Caco-2 (cell line): ENCODE data around the gene PPARD. TPM values are rescaled to one million over a fixed set of nuclear protein-coding genes. Genes with fewer than 3 reads are reported as not detected.

ENCODE experiments used
- BruUV-seq: library from RNA; stranded (reverse); fragments of 400-500 nt; replicated peaks from 2 replicates; lab custom pipeline; 2021; lab: Mats Ljungman, UMichigan
- CTCF ChIA-PET: fragments of 300-600 bp; sonication (Branson Sonifier 250); formaldehyde crosslinking; loops from one replicate; lab custom pipeline; 2022; ENCODE audit warnings: antibody characterized with exemption; lab: Charles Lee
- POLR2A ChIA-PET: fragments of 300-600 bp; sonication (Branson Sonifier 250); formaldehyde crosslinking; loops from one replicate; lab custom pipeline; 2022; ENCODE audit warnings: antibody characterized with exemption; lab: Charles Lee
- DNase-seq, 2 experiments: peaks; one replicate each; pipeline versions ENCODE4 v3.0.0 to v3.0.0-alpha.2; 2020 to 2022
- H3K27me3 ChIP-seq: replicated peaks from 2 replicates; pipeline ENCODE4 v1.6.0; 2011; ENCODE audit warnings: low read length; ENCODE audit not compliant: control insufficient read depth, insufficient read depth
- H3K36me3 ChIP-seq: 2 replicates; pipeline ENCODE4 v1.5.1; 2011; ENCODE audit warnings: low read length; ENCODE audit not compliant: control insufficient read depth, insufficient read depth
- H3K4me1 ChIP-seq: fragments of 250-450 bp; sonication (Bioruptor Pico); 2 replicates; pipeline ENCODE4 v1.5.1; 2020; ENCODE audit warnings: mild to moderate bottlenecking
- H3K4me3 ChIP-seq: 2 replicates; pipeline ENCODE4 v1.5.1; 2011; ENCODE audit warnings: low read depth, mild to moderate bottlenecking, control low read depth, low read length
- H3K9me3 ChIP-seq: fragments of 250-450 bp; sonication (Bioruptor Pico); 2 replicates; pipeline ENCODE4 v1.5.1; 2020; ENCODE audit warnings: mild to moderate bottlenecking, moderate library complexity
- H3K27ac Mint-ChIP-seq: one replicate; pipeline ENCODE4 v1.8.0; 2022; ENCODE audit warnings: mixed read lengths; ENCODE audit not compliant: unreplicated experiment
- H3K27me3 Mint-ChIP-seq: one replicate; pipeline ENCODE4 v1.8.0; 2022; ENCODE audit warnings: mixed read lengths; ENCODE audit not compliant: insufficient read depth, unreplicated experiment
- H3K36me3 Mint-ChIP-seq: one replicate; pipeline ENCODE4 v1.8.0; 2022; ENCODE audit warnings: mild to moderate bottlenecking, mixed read lengths; ENCODE audit not compliant: insufficient read depth, unreplicated experiment
- H3K4me1 Mint-ChIP-seq: one replicate; pipeline ENCODE4 v1.8.0; 2022; ENCODE audit warnings: low read depth, mixed read lengths; ENCODE audit not compliant: unreplicated experiment
- H3K4me3 Mint-ChIP-seq: one replicate; pipeline ENCODE4 v1.8.0; 2022; ENCODE audit warnings: mild to moderate bottlenecking, moderate library complexity, mixed read lengths; ENCODE audit not compliant: unreplicated experiment
- H3K9me3 Mint-ChIP-seq: one replicate; pipeline ENCODE4 v1.8.0; 2022; ENCODE audit warnings: mixed read lengths; ENCODE audit not compliant: unreplicated experiment
- intact Hi-C: fragments of 100-400 bp; cut with micrococcal nuclease; formaldehyde crosslinking; loops from one replicate; pipeline ENCODE4 v1.10.0; 2022; ENCODE audit not compliant: unreplicated experiment
- total RNA-seq: library from RNA; stranded (reverse); gene quantifications from 2 replicates; pipeline ENCODE4 v1.2.3, GENCODE V29; 2022
- TF ChIP-seq, protein P1 (sequence below), 2 experiments: fragments of 200-600 bp in 1 of 2; IDR thresholded peaks; 1 replicate in 1 of 2; 2 replicates in 1 of 2; pipeline versions ENCODE4 v1.5.1 to v1.8.0; 2011 to 2022; ENCODE audit warnings: antibody characterized with exemption in 1 of 2, control low read depth in 1 of 2, inconsistent platforms in 1 of 2, low read depth in 1 of 2, low read length in 1 of 2, mild to moderate bottlenecking in 1 of 2, moderate library complexity in 1 of 2; ENCODE audit not compliant: insufficient read depth in 1 of 2, severe bottlenecking in 1 of 2, unreplicated experiment in 1 of 2

The PPARD gene
- total RNA-seq, 1 experiment from 2014 or later, result 11.3 TPM

- H3K27me3 ChIP-seq, result no peaks in the 10 kb centered on the region
- Mint-ChIP-seq H3K27ac (no peak overlapping the region), H3K27me3 (no peaks in the 10 kb centered on the region), H3K4me3 (no peak overlapping the region), H3K9me3 (no peaks in the 10 kb centered on the region), H3K36me3 (peaks cover 14% of the 10 kb centered on the region), H3K4me1 (peaks cover 16% of the 10 kb centered on the region)
- ChIA-PET POLR2A (interaction anchor here (0.5 to 0.7 kb wide), 3 partner anchors 8 to 448 kb away, joined by 3 to 4 read pairs (median 4); partner anchors contain the start of gene PPARD), CTCF (interaction anchor here (0.6 to 2.5 kb wide), 14 partner anchors 8 to 119 kb away, joined by 3 to 29 read pairs (median 3); partner anchors contain the start of genes PPARD, RPL10A and TEAD3)
- no peaks in the 10 kb centered on the region; the same call in 1 of the 2 replicates for H3K36me3 ChIP-seq
- TF ChIP-seq, protein P1, sequence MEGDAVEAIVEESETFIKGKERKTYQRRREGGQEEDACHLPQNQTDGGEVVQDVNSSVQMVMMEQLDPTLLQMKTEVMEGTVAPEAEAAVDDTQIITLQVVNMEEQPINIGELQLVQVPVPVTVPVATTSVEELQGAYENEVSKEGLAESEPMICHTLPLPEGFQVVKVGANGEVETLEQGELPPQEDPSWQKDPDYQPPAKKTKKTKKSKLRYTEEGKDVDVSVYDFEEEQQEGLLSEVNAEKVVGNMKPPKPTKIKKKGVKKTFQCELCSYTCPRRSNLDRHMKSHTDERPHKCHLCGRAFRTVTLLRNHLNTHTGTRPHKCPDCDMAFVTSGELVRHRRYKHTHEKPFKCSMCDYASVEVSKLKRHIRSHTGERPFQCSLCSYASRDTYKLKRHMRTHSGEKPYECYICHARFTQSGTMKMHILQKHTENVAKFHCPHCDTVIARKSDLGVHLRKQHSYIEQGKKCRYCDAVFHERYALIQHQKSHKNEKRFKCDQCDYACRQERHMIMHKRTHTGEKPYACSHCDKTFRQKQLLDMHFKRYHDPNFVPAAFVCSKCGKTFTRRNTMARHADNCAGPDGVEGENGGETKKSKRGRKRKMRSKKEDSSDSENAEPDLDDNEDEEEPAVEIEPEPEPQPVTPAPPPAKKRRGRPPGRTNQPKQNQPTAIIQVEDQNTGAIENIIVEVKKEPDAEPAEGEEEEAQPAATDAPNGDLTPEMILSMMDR (IDR thresholded peaks at IDR 0.05; ENCODE audit: insufficient read depth in 1 of 2, low read depth in 1 of 2, low read length in 1 of 2, severe bottlenecking in 1 of 2, unreplicated experiment in 1 of 2), result peak; percentile 36 to 73
- BruUV-seq, result no TSS peak
- intact Hi-C loops, result loop anchor here (1.0 kb wide), 4 partner anchors 13 to 73 kb away; partner anchors contain the start of gene PPARD
- no peak overlapping the region for H3K4me3 ChIP-seq
- H3K4me1 ChIP-seq, result peaks cover 7% of the 10 kb centered on the region; the same call in 1 of the 2 replicates
- peak; percentile 72 to 78 for DNase-seq
- H3K9me3 ChIP-seq, result no peaks in the 10 kb centered on the region
Observed at GRCh38 chr6:35415065-35415891, 72.9 kb downstream of the PPARD start.

DNA sequence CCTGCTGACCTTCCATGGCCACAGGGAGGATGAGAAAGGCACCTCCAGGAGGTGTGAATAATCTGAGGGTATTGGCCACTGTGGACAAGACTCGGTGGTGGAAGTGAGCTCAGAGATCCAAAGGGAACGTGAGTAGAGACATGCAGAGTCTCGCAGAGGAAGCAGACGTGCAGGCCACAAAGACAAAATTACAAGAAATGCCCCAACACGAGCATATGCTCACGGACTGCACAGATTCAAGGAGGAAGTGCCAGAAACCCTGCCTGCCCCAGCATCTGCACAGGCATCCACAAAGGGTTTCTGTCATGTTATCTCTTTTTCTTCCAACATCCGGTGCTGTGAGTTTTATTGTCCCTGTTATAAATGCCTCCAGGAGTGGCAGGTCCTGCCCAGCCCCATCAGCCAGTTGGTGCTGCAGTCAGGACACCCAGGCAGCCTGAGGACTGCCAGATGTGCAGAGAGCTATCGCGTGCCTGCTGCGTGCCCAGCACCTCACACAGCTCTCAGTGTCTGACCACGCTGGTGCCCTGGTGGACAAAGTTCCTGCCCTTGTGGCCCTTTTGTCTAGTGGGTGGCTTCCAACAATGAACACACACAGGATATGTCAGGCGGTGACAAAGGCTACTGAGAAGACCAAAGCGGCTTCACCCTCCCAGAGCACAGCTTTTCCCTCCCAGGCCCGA lies 75.8 kb downstream of the PPARD start:
- Histone ChIP-seq H3K4me3 (no peak overlapping the region), H3K27me3 (no peaks in the 10 kb centered on the region), H3K4me1 (peaks cover 7% of the 10 kb centered on the region; the same call in 1 of the 2 replicates), H3K36me3 (no peaks in the 10 kb centered on the region; the same call in 1 of the 2 replicates), H3K9me3 (no peaks in the 10 kb centered on the region)
- intact Hi-C loops, result no loop called here
- TF ChIP-seq, protein P1 (IDR thresholded peaks at IDR 0.05; ENCODE audit: insufficient read depth in 1 of 2, low read depth in 1 of 2, low read length in 1 of 2, severe bottlenecking in 1 of 2, unreplicated experiment in 1 of 2), result no peak
- H3K9me3 Mint-ChIP-seq, result no peaks in the 10 kb centered on the region
- no peak for DNase-seq
- peaks cover 16% of the 10 kb centered on the region for H3K4me1 Mint-ChIP-seq
- POLR2A ChIA-PET, result no interaction called here
- BruUV-seq, result no TSS peak
- CTCF ChIA-PET, result no interaction called here
- H3K27ac Mint-ChIP-seq, result no peak overlapping the region
- no peaks in the 10 kb centered on the region for H3K27me3 Mint-ChIP-seq
- H3K4me3 Mint-ChIP-seq, result no peak overlapping the region
- peaks cover 12% of the 10 kb centered on the region for H3K36me3 Mint-ChIP-seq

- Mint-ChIP-seq H3K27ac (no peak overlapping the region), H3K9me3 (no peaks in the 10 kb centered on the region), H3K27me3 (no peaks in the 10 kb centered on the region), H3K4me3 (no peak overlapping the region), H3K36me3 (peaks cover 12% of the 10 kb centered on the region), H3K4me1 (peaks cover 16% of the 10 kb centered on the region)
- ChIA-PET CTCF (interaction anchor here (1.6 kb wide), 1 partner anchor 30 kb away, joined by 10 read pairs; no protein-coding TSS in a partner anchor), POLR2A (interaction anchor here (0.6 kb wide), 2 partner anchors 30 to 73 kb away, joined by 3 read pairs; no protein-coding TSS in a partner anchor)
- intact Hi-C loops, result no loop called here
- BruUV-seq, result no TSS peak
- TF ChIP-seq, protein P1 (IDR thresholded peaks at IDR 0.05; ENCODE audit: insufficient read depth in 1 of 2, low read depth in 1 of 2, low read length in 1 of 2, severe bottlenecking in 1 of 2, unreplicated experiment in 1 of 2), result peak in 1 of 2 experiments; percentile 21
- H3K9me3 ChIP-seq, result no peaks in the 10 kb centered on the region
- H3K4me1 ChIP-seq, result peaks cover 7% of the 10 kb centered on the region; the same call in 1 of the 2 replicates
- DNase-seq, result no peak
- H3K36me3 ChIP-seq, result no peaks in the 10 kb centered on the region; the same call in 1 of the 2 replicates
- no peak overlapping the region for H3K4me3 ChIP-seq
- no peaks in the 10 kb centered on the region for H3K27me3 ChIP-seq
Observed at GRCh38 chr6:35419417-35419816, 77.1 kb downstream of the PPARD start.
